Measurements from ENCODE around the gene PPL.
"Not testable (repeated sequence)": the region's sequence is repeated elsewhere in the genome, so short reads cannot be mapped to it uniquely, and the experiment has no call there.

PPL gene

DNA sequence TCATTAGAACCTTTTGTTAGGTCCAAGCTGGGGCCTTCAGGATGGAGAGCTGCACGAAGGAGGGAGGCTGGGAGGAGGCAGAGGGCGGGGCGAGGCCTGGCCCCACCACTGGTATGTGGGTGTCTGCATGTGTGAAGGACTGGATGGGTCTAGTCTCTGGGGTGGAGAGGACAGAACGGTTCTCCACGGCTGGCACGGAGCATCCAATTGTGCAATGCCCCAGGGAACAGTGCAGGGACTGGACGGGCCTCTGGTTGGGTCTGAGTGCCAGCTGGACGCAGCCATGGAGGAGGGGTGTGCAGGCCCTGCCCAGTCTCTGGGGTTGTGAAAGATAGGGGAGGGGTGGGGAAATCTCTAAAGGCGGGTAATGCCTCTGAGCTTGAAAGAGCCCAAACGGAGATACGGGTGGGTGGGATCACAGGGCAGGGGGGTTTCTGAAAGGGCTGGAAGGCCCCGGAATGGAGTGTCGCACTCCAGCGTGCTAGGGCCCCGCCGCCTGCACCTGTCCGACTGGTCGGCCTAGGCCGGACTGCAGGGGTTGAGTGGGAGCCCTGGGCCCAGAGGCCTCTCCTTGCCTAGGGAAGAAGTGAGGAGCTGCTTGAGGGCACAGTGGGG lies 1.6 kb downstream of the PPL start:
- in situ Hi-C loops (cut with MboI; ENCODE audit: low sequenced_read_pairs) = no loop called here

GRCh38 chr16:4934591-4934990 lies 2.4 kb downstream of the PPL start:
- in situ Hi-C loops (cut with MboI; ENCODE audit: low sequenced_read_pairs) = no loop called here

DNA sequence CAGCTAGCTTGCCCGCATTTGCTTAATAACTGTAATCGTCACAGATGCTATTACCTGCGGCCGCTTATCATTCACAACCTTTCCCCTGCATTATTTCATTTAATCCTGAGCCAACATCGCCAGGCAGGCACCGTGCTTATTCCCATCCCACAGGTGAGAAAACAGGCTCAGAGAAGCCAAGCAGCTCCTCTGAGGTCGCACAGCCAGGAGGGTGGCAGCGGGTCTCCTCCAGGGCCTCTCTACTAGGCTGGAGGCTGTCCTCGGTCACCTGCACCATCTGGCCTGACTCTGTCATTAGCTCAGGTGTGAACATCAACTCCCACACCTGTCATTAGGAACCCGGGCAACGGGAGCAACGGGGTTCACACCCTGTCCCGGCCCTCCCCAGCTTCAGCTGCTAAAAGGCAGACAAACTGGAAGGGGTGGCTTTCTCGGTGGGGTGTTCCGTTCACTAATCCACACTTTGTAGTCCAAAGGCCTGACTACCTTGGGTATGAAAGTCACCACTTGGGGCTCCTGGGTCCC lies 3.0 kb downstream of the PPL start:
- in situ Hi-C loops (cut with MboI; ENCODE audit: low sequenced_read_pairs) = no loop called here

GRCh38 chr16:4933433-4933832 lies 3.5 kb downstream of the PPL start:
- in situ Hi-C loops (cut with MboI; ENCODE audit: low sequenced_read_pairs) = no loop called here

DNA sequence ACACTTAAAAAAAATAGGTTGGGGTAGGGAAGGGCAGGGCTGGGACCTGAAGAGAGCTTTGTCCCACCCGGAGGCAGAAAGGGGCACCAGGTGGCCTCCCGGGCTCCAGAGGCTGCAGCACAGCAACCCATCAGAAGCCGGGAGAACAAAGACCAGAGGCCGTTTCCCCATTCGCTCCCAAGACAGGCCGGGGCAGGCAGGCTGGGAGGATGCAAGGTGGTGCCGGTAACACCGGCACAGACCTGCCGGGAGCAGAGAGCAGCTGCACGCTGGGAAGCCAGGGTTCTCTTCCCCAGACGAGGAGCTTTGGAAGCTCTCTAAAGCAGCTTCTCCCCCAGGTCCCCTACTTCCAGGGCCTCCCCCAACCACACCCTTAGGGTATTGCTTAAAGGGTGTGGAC lies 5.6 kb downstream of the PPL start:
- in situ Hi-C loops (cut with MboI; ENCODE audit: low sequenced_read_pairs) = no loop called here

GRCh38 chr16:4929619-4930018 lies 7.3 kb downstream of the PPL start:
- in situ Hi-C loops (cut with MboI; ENCODE audit: low sequenced_read_pairs) = not testable (repeated sequence)

GRCh38 chr16:4928227-4928626 lies 8.7 kb downstream of the PPL start:
- in situ Hi-C loops (cut with MboI; ENCODE audit: low sequenced_read_pairs) = no loop called here

GRCh38 chr16:4927661-4928060 lies 9.3 kb downstream of the PPL start:
- in situ Hi-C loops (cut with MboI; ENCODE audit: low sequenced_read_pairs) = no loop called here

DNA sequence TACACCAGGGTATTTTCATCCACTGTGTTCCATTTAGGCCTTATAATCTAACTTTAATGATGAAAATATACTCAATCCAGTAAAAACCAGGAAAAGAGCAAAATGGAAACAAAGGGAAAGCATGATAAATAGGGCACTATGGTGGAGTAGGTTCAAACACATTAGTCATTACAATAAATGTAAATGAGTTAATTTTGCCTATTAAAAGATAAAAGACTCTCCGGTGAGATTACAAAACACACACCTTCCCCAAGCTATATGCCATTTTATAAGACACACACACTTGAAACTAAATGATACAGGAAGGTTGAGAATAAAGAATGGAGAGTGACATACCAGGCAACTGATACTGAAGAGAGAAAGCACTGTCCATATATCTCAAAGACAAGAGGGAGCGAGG lies 10.0 kb downstream of the PPL start:
- in situ Hi-C loops (cut with MboI; ENCODE audit: low sequenced_read_pairs) = no loop called here

- in situ Hi-C loops (cut with MboI; ENCODE audit: low sequenced_read_pairs) = no loop called here
Measured at GRCh38 chr16:4925791-4926190, 11.2 kb downstream of the PPL start.

DNA sequence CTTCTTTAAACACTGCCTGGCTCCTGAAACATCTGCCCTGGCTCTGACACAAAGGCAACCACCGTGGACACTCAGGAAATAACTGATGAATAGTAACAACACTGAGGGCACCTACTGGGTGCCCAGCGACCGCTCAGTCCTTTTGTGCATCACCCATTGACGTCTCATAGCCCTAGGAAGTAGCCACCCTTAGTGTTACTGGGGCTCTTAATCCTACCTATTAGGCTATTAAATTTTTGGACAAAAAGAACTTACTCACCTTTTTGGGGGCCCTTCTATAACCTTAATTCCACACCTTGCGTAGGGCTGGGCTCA lies 11.7 kb downstream of the PPL start:
- in situ Hi-C loops (cut with MboI; ENCODE audit: low sequenced_read_pairs) = no loop called here

- in situ Hi-C loops (cut with MboI; ENCODE audit: low sequenced_read_pairs) = no loop called here
Measured at GRCh38 chr16:4924593-4925292, 12.2 kb downstream of the PPL start.

DNA sequence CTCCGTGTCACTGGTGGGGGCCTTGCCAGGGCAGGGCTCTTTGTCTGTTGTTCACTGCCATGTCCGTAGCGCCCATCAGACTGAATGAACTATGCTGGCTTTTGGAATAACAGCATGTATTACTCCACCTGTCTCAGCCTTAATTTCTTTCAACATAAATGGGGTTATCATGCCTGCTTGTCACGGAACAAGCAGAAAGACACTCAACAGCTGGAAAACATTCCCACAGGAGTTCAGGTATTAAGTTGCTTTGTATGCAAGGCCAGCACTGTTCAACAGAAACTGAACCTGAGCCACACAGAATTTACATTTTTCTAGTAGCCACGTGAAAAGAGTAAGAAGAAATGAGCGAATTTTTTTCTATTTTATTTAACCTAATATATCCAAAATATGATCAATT lies 13.1 kb downstream of the PPL start:
- in situ Hi-C loops (cut with MboI; ENCODE audit: low sequenced_read_pairs) = no loop called here

- in situ Hi-C loops (cut with MboI; ENCODE audit: low sequenced_read_pairs) = no loop called here
Measured at GRCh38 chr16:4922721-4923342, 14.1 kb downstream of the PPL start.

GRCh38 chr16:4920826-4921225 lies 16.1 kb downstream of the PPL start:
- in situ Hi-C loops (cut with MboI; ENCODE audit: low sequenced_read_pairs) = no loop called here

GRCh38 chr16:4918781-4919251 lies 18.1 kb downstream of the PPL start:
- in situ Hi-C loops (cut with MboI; ENCODE audit: low sequenced_read_pairs) = no loop called here

- in situ Hi-C loops (cut with MboI; ENCODE audit: low sequenced_read_pairs) = no loop called here
Measured at GRCh38 chr16:4917117-4917516, 19.8 kb downstream of the PPL start.

- in situ Hi-C loops (cut with MboI; ENCODE audit: low sequenced_read_pairs) = no loop called here
Measured at GRCh38 chr16:4915226-4915761, 21.7 kb downstream of the PPL start.

DNA sequence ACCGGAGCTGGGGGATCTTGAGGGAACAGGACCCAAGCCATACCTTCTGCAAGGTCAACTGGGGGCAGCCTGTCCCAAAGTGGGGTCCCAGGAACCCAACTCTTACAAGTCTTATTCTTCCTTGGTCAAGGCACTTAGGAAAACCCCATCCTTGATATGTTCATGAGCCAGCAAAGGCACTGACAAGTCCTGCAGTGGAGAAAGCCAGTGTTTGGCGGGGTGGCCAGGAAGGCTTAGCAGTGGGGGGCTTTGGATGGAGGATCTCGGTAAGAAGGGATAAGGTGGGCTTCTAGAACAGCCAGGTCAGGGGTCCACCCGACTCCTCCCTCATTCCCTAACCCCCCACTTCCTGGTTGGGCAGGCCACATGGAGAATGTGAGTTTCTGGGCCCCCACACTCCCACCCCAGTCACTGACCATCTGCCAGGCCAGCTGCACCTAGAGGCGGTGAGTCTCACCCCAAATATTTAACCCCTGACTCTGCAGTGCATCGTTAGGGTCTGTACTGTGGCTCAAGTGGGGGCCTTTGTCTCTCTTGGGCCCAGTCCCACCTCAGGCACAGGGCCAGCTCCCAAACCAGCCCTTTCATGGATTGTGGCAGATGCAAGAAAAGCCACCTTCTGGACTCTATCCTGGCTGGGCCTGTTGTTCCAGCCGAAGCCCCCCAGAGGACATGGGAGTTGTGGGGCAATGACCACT lies 22.3 kb downstream of the PPL start:
- in situ Hi-C loops (cut with MboI; ENCODE audit: low sequenced_read_pairs) = no loop called here

DNA sequence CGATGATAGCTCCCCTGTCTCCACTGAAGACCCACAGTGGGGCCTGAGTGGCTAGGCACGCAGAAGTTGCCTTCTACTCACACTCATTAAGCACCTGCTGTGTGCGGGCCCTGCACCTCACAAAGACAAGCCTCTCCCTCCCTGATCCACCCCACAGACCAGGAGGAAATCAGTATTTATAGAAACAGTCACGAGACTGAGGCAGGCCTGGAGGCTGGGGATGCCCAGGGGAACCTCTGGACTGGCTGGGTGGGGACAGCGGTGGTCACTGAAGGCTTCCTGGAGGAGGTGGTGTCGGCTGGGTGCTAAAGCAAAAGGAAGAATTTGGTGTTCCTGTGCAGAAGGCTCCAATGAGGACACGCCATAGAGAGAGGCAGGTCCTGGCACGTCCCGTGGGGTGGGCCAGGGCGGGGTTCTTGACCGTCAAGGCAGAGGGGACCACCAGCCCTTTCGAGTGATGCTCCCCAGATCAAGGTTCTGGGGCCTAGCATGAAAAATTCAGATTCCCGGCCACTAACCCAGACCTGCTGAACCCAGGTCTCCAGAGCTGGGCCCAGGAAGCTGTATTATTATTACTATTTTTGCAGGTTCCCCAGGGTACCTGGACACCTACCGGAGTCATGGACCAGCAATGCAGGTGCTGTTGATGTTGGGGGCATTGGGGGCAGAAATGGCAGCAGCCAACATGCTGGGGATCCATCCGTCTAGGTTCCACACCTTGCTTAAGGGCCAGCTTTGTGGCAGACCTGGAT lies 23.0 kb downstream of the PPL start:
- in situ Hi-C loops (cut with MboI; ENCODE audit: low sequenced_read_pairs) = no loop called here
